ENCODE data around the gene TRA2B. TPM values are rescaled to one million over a fixed set of nuclear protein-coding genes. Genes with fewer than 3 reads are reported as not detected.
A peak's percentile ranks its signal among the peaks of the same experiment; 100 is the strongest.

Gene TRA2B
- total RNA-seq, 1 experiment from 2014 or later, result 236 TPM

DNA sequence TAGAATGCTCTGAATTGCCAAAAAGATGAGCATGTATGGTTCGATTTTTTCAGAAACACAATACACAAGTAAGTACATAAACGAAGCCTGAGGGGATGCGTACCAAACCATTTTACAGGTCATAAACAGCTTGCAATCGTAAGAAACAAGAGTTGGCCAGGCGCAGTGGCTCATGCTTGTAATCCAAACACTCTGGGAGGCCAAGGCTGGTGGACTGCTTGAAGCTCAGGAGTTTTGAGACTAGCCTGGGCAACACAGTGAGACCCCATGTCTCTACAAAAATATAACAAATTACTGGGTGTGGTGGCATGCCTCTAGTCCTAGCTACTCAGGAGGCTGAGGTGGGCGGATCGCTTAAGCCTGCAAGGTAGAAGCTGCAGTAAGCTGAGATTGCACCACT is 13.4 kb downstream of the TRA2B start:
- no peak for DNase-seq (ENCODE audit: low spot score)
- peaks cover 88% of the 10 kb centered on the region for H3K36me3 Mint-ChIP-seq
- peaks cover 42% of the 10 kb centered on the region for H3K4me1 Mint-ChIP-seq
- H3K4me3 Mint-ChIP-seq, result no peak overlapping the region
- no peaks in the 10 kb centered on the region for H3K27me3 Mint-ChIP-seq (ENCODE audit: low read depth)
- peak; percentile 81; the same call in 1 of the 2 replicates for TF ChIP-seq ZNF121 (CRISPR knock-in tag; IDR thresholded peaks at IDR 0.05)
- no peak for TF ChIP-seq PRRX2 (CRISPR knock-in tag; IDR thresholded peaks at IDR 0.05)
- TF ChIP-seq AR (CRISPR knock-in tag; IDR thresholded peaks at IDR 0.05), result no peak
- TF ChIP-seq, protein P1, sequence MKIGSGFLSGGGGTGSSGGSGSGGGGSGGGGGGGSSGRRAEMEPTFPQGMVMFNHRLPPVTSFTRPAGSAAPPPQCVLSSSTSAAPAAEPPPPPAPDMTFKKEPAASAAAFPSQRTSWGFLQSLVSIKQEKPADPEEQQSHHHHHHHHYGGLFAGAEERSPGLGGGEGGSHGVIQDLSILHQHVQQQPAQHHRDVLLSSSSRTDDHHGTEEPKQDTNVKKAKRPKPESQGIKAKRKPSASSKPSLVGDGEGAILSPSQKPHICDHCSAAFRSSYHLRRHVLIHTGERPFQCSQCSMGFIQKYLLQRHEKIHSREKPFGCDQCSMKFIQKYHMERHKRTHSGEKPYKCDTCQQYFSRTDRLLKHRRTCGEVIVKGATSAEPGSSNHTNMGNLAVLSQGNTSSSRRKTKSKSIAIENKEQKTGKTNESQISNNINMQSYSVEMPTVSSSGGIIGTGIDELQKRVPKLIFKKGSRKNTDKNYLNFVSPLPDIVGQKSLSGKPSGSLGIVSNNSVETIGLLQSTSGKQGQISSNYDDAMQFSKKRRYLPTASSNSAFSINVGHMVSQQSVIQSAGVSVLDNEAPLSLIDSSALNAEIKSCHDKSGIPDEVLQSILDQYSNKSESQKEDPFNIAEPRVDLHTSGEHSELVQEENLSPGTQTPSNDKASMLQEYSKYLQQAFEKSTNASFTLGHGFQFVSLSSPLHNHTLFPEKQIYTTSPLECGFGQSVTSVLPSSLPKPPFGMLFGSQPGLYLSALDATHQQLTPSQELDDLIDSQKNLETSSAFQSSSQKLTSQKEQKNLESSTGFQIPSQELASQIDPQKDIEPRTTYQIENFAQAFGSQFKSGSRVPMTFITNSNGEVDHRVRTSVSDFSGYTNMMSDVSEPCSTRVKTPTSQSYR (CRISPR knock-in tag; IDR thresholded peaks at IDR 0.05), result no peak
- H3K27ac Mint-ChIP-seq, result peak overlapping the region; percentile 64; the same call in 1 of the 2 replicates
- POLR2A ChIA-PET, result interaction anchor here (1.5 kb wide), 1 partner anchor 14 kb away, joined by 5 read pairs; the partner anchor contains the start of gene TRA2B
- CTCF ChIA-PET, result interaction anchor here (0.6 kb wide), 2 partner anchors 189 to 263 kb away, joined by 3 read pairs; no protein-coding TSS in a partner anchor
- no peaks in the 10 kb centered on the region for H3K9me3 Mint-ChIP-seq
- ATAC-seq, result no peak

- CTCF ChIA-PET, result interaction anchor here (0.6 to 1.1 kb wide), 3 partner anchors 24 to 260 kb away, joined by 3 to 4 read pairs (median 3); no protein-coding TSS in a partner anchor
- peaks cover 96% of the 10 kb centered on the region for H3K36me3 Mint-ChIP-seq
- ATAC-seq (no peak), DNase-seq (ENCODE audit: low spot score) (no peak)
- H3K4me3 Mint-ChIP-seq, result no peak overlapping the region
- H3K4me1 Mint-ChIP-seq, result peaks cover 3% of the 10 kb centered on the region; the same call in 1 of the 2 replicates
- no peaks in the 10 kb centered on the region for H3K27me3 Mint-ChIP-seq (ENCODE audit: low read depth)
- POLR2A ChIA-PET, result interaction anchor here (0.7 to 1.2 kb wide), 2 partner anchors 8 to 72 kb away, joined by 3 read pairs; no protein-coding TSS in a partner anchor
- H3K9me3 Mint-ChIP-seq, result no peaks in the 10 kb centered on the region
- no peak overlapping the region for H3K27ac Mint-ChIP-seq
- TF ChIP-seq MXD4 (CRISPR knock-in tag; IDR thresholded peaks at IDR 0.05; ENCODE audit: borderline replicate concordance) (no peak), ATF3 (CRISPR knock-in tag; conservative IDR thresholded peaks at IDR 0.05) (no peak), GRHL2 (CRISPR knock-in tag; IDR thresholded peaks at IDR 0.05; ENCODE audit: insufficient replicate concordance, severe bottlenecking) (no peak), ZNF416 (CRISPR knock-in tag; IDR thresholded peaks at IDR 0.05) (no peak), ZNF219 (CRISPR knock-in tag; IDR thresholded peaks at IDR 0.05; ENCODE audit: borderline replicate concordance) (no peak), NR2C2 (CRISPR knock-in tag; IDR thresholded peaks at IDR 0.05) (no peak), NFATC4 (CRISPR knock-in tag; IDR thresholded peaks at IDR 0.05) (no peak), ZNF232 (CRISPR knock-in tag; IDR thresholded peaks at IDR 0.05) (no peak), PRDM15 (CRISPR knock-in tag; IDR thresholded peaks at IDR 0.05) (no peak)
- TF ChIP-seq, protein P1 (CRISPR knock-in tag; IDR thresholded peaks at IDR 0.05), result no peak
- TF ChIP-seq, protein P2, sequence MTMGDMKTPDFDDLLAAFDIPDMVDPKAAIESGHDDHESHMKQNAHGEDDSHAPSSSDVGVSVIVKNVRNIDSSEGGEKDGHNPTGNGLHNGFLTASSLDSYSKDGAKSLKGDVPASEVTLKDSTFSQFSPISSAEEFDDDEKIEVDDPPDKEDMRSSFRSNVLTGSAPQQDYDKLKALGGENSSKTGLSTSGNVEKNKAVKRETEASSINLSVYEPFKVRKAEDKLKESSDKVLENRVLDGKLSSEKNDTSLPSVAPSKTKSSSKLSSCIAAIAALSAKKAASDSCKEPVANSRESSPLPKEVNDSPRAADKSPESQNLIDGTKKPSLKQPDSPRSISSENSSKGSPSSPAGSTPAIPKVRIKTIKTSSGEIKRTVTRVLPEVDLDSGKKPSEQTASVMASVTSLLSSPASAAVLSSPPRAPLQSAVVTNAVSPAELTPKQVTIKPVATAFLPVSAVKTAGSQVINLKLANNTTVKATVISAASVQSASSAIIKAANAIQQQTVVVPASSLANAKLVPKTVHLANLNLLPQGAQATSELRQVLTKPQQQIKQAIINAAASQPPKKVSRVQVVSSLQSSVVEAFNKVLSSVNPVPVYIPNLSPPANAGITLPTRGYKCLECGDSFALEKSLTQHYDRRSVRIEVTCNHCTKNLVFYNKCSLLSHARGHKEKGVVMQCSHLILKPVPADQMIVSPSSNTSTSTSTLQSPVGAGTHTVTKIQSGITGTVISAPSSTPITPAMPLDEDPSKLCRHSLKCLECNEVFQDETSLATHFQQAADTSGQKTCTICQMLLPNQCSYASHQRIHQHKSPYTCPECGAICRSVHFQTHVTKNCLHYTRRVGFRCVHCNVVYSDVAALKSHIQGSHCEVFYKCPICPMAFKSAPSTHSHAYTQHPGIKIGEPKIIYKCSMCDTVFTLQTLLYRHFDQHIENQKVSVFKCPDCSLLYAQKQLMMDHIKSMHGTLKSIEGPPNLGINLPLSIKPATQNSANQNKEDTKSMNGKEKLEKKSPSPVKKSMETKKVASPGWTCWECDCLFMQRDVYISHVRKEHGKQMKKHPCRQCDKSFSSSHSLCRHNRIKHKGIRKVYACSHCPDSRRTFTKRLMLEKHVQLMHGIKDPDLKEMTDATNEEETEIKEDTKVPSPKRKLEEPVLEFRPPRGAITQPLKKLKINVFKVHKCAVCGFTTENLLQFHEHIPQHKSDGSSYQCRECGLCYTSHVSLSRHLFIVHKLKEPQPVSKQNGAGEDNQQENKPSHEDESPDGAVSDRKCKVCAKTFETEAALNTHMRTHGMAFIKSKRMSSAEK (CRISPR knock-in tag; IDR thresholded peaks at IDR 0.05; ENCODE audit: borderline replicate concordance), result no peak
- TF ChIP-seq, protein P3, sequence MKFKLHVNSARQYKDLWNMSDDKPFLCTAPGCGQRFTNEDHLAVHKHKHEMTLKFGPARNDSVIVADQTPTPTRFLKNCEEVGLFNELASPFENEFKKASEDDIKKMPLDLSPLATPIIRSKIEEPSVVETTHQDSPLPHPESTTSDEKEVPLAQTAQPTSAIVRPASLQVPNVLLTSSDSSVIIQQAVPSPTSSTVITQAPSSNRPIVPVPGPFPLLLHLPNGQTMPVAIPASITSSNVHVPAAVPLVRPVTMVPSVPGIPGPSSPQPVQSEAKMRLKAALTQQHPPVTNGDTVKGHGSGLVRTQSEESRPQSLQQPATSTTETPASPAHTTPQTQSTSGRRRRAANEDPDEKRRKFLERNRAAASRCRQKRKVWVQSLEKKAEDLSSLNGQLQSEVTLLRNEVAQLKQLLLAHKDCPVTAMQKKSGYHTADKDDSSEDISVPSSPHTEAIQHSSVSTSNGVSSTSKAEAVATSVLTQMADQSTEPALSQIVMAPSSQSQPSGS (CRISPR knock-in tag; IDR thresholded peaks at IDR 0.05; ENCODE audit: borderline replicate concordance, low read depth), result no peak
Observed at GRCh38 chr3:185920184-185920583, 17.6 kb downstream of the TRA2B start.
